ENCODE data around the gene CELF5. TPM values are rescaled to one million over a fixed set of nuclear protein-coding genes. Genes with fewer than 3 reads are reported as not detected.
"Not testable (repeated sequence)": the region's sequence is repeated elsewhere in the genome, so short reads cannot be mapped to it uniquely, and the experiment has no call there.

Gene CELF5
- total and polyA plus RNA-seq, 2 donors (not counting 1 experiment from before 2014, with no cell fraction given), result 0.15 TPM; not detected in 1

DNA sequence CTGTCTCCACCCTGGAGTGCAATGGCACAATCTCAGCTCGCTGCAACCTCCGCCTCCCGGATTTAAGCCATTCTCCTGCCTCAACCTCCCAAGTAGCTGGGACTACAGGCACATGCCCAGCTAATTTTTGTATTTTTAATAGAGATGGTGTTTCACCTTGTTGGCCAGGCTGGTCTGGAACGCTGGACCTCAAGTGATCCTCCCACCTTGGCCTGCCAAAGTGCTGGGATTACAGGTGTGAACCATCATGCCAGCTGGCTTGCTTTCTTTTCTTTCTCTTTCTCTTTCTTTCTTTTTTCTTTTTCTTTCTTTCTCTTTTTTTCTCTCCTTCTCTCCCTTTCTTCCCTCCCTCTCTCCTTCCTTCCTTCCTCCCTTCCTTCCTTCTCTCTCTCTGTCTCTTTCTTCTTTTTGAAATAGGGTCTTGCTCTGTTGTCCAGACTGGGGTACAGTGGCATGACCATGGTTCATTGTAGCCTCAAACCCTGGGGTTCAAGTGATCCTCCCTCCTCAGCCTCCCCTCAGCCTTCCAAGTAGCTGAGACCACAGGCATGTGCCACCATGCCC, 108.6 kb downstream of the CELF5 start:
- ChIA-PET CTCF (interaction anchor here (2.9 kb wide), 1 partner anchor 97 kb away, joined by 8 read pairs; no protein-coding TSS in a partner anchor), POLR2A (no interaction called here)
- Mint-ChIP-seq H3K27me3 (peaks cover 12% of the 10 kb centered on the region), H3K4me3 (no peak overlapping the region), H3K4me1 (no peaks in the 10 kb centered on the region), H3K27ac (no peak overlapping the region), H3K9me3 (ENCODE audit: insufficient read depth) (no peaks in the 10 kb centered on the region)
- H3K9ac ChIP-seq (ENCODE audit: low read length), result no peak overlapping the region
- ATAC-seq (ENCODE audit: low read depth) (no peak), DNase-seq (no peak)
- WGBS (ENCODE audit: insufficient coverage), result no CpG with 5 or more reads among the region's 4 CpGs
- H3K9me3 ChIP-seq (ENCODE audit: control extremely low read depth in 1 of 3, control insufficient read depth in 2 of 3, insufficient read depth in 1 of 3, low read length in 2 of 3), result peaks cover 0 to 4% (median 0%) of the 10 kb centered on the region in 3 donors
- no peak overlapping the region for H2AFZ ChIP-seq (ENCODE audit: insufficient read depth, low read depth, low read length, poor library complexity, severe bottlenecking)
- no peak overlapping the region for H3K27ac ChIP-seq (ENCODE audit: low read length in 2 of 2)
- TF ChIP-seq EZH2 (IDR thresholded peaks at IDR 0.05; ENCODE audit: borderline replicate concordance, insufficient read depth, low read depth, low read length, poor library complexity, severe bottlenecking), result no peak
- TF ChIP-seq, protein P1, sequence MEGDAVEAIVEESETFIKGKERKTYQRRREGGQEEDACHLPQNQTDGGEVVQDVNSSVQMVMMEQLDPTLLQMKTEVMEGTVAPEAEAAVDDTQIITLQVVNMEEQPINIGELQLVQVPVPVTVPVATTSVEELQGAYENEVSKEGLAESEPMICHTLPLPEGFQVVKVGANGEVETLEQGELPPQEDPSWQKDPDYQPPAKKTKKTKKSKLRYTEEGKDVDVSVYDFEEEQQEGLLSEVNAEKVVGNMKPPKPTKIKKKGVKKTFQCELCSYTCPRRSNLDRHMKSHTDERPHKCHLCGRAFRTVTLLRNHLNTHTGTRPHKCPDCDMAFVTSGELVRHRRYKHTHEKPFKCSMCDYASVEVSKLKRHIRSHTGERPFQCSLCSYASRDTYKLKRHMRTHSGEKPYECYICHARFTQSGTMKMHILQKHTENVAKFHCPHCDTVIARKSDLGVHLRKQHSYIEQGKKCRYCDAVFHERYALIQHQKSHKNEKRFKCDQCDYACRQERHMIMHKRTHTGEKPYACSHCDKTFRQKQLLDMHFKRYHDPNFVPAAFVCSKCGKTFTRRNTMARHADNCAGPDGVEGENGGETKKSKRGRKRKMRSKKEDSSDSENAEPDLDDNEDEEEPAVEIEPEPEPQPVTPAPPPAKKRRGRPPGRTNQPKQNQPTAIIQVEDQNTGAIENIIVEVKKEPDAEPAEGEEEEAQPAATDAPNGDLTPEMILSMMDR (IDR thresholded peaks at IDR 0.05), result no peak
- no peaks in the 10 kb centered on the region for H3K79me2 ChIP-seq (ENCODE audit: control insufficient read depth, insufficient read depth, low read length)
- no peaks in the 10 kb centered on the region for H4K20me1 ChIP-seq (ENCODE audit: control insufficient read depth, insufficient read depth, low read length, poor library complexity, severe bottlenecking)
- H3K4me3 ChIP-seq (ENCODE audit: control extremely low read depth in 1 of 5, extremely low read depth in 1 of 5, insufficient read depth in 1 of 5, low read depth in 2 of 5, low read length in 4 of 5), result no peak overlapping the region
- no peak overlapping the region for H3K4me2 ChIP-seq (replicated peaks; ENCODE audit: low read depth, low read length, poor library complexity, severe bottlenecking)
- H3K4me1 ChIP-seq (ENCODE audit: control insufficient read depth in 2 of 2, insufficient read depth in 2 of 2, low read length in 2 of 2), result no peaks in the 10 kb centered on the region
- intact Hi-C loops (cut with micrococcal nuclease), result no loop called here
- H3K36me3 ChIP-seq (replicated peaks in 1 of 2; ENCODE audit: control extremely low read depth in 1 of 2, control insufficient read depth in 1 of 2, extremely low read depth in 1 of 2, insufficient read depth in 2 of 2, low read length in 1 of 2), result no peaks in the 10 kb centered on the region
- H3K27me3 ChIP-seq (replicated peaks in 1 of 4; ENCODE audit: control extremely low read depth in 1 of 4, control insufficient read depth in 3 of 4, insufficient read depth in 4 of 4, low read length in 3 of 4), result peaks cover 0 to 23% (median 6%) of the 10 kb centered on the region in 4 experiments

DNA sequence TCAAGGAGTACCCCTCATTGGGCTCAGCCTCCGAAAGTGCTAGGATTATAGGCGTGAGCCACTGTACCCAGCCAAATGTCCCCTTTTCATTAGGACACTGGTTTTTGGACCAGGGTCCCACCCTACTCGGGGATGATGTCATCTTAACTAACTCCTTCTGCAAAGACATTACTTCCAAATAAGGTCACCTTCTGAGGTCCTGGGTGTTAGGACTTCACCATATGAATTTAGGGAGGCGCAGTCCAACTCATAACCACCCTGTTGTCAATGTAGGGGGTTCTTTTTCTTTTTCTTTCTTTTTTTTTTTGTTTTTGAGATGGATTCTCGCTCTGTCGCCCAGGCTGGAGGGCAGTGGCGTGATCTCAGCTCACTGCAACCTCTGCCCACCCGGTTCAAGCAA, 109.2 kb downstream of the CELF5 start:
- H3K9me3 Mint-ChIP-seq (ENCODE audit: insufficient read depth), result no peaks in the 10 kb centered on the region
- Histone ChIP-seq H2AFZ (ENCODE audit: insufficient read depth, low read depth, low read length, poor library complexity, severe bottlenecking) (no peak overlapping the region), H3K79me2 (ENCODE audit: control insufficient read depth, insufficient read depth, low read length) (no peaks in the 10 kb centered on the region), H3K36me3 (replicated peaks in 1 of 2; ENCODE audit: control extremely low read depth in 1 of 2, control insufficient read depth in 1 of 2, extremely low read depth in 1 of 2, insufficient read depth in 2 of 2, low read length in 1 of 2) (no peaks in the 10 kb centered on the region), H3K4me3 (ENCODE audit: control extremely low read depth in 1 of 5, extremely low read depth in 1 of 5, insufficient read depth in 1 of 5, low read depth in 2 of 5, low read length in 4 of 5) (no peak overlapping the region), H3K4me1 (ENCODE audit: control insufficient read depth in 2 of 2, insufficient read depth in 2 of 2, low read length in 2 of 2) (peaks cover 3 to 5% of the 10 kb centered on the region in 2 donors), H4K20me1 (ENCODE audit: control insufficient read depth, insufficient read depth, low read length, poor library complexity, severe bottlenecking) (no peaks in the 10 kb centered on the region), H3K9ac (ENCODE audit: low read length) (no peak overlapping the region), H3K4me2 (replicated peaks; ENCODE audit: low read depth, low read length, poor library complexity, severe bottlenecking) (no peak overlapping the region), H3K27ac (ENCODE audit: low read length in 2 of 2) (no peak overlapping the region), H3K27me3 (replicated peaks in 1 of 4; ENCODE audit: control extremely low read depth in 1 of 4, control insufficient read depth in 3 of 4, insufficient read depth in 4 of 4, low read length in 3 of 4) (peaks cover 0 to 26% (median 6%) of the 10 kb centered on the region in 4 experiments), H3K9me3 (ENCODE audit: control extremely low read depth in 1 of 3, control insufficient read depth in 2 of 3, insufficient read depth in 1 of 3, low read length in 2 of 3) (peaks cover 0 to 4% (median 0%) of the 10 kb centered on the region in 3 donors)
- peaks cover 8% of the 10 kb centered on the region for H3K27me3 Mint-ChIP-seq
- ATAC-seq (ENCODE audit: low read depth) (no peak), DNase-seq (no peak)
- TF ChIP-seq EZH2 (IDR thresholded peaks at IDR 0.05; ENCODE audit: borderline replicate concordance, insufficient read depth, low read depth, low read length, poor library complexity, severe bottlenecking), result no peak
- TF ChIP-seq, protein P1 (IDR thresholded peaks at IDR 0.05), result no peak
- 100% methylated on average over 1 of the region's 8 CpGs for WGBS (ENCODE audit: insufficient coverage)
- ChIA-PET CTCF (interaction anchor here (0.7 to 2.9 kb wide), 2 partner anchors 96 to 286 kb away, joined by 3 to 8 read pairs; no protein-coding TSS in a partner anchor), POLR2A (no interaction called here)
- peaks cover 2% of the 10 kb centered on the region for H3K4me1 Mint-ChIP-seq
- intact Hi-C loops (cut with micrococcal nuclease), result no loop called here
- no peak overlapping the region for H3K27ac Mint-ChIP-seq
- no peak overlapping the region for H3K4me3 Mint-ChIP-seq

DNA sequence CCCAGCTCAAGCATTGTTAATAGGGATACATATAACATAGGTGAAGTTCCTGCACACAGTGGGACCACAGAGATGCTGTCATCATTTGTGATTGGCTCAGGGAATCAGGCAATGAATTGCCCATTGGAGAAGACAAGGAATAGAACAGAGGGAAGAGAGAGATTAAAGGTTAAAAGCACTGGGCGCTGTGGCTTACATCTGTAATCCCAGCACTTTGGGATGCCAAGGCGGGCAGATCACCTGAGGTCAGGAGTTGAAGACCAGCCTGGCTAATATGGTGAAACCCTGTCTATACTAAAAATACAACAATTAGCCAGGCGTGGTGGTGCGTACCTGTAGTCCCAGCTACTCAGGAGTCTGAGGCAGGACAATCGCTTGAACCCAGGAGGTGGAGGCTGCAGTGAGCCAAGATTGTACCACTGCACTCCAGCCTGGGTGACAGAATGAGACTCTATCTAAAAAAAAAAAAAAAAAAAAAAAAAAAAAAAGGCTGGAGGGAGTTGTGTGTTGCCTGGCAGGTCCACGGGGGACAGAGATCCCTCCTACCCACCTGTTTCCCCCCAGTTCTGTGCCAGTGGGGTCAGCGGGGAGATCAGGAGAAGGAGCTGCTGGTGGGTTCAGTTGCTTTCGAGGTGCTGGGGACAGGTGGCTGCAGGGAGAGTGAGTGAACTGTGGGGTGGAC, 110.4 kb downstream of the CELF5 start:
- H3K27me3 Mint-ChIP-seq; H3K27ac Mint-ChIP-seq; H3K4me2 ChIP-seq (replicated peaks; ENCODE audit: low read depth, low read length, poor library complexity, severe bottlenecking); DNase-seq; H2AFZ ChIP-seq (ENCODE audit: insufficient read depth, low read depth, low read length, poor library complexity, severe bottlenecking); H3K27ac ChIP-seq (ENCODE audit: low read length in 2 of 2); H3K4me3 ChIP-seq (ENCODE audit: control extremely low read depth in 1 of 5, extremely low read depth in 1 of 5, insufficient read depth in 1 of 5, low read depth in 2 of 5, low read length in 4 of 5); ATAC-seq (ENCODE audit: low read depth); H3K79me2 ChIP-seq (ENCODE audit: control insufficient read depth, insufficient read depth, low read length); H3K9me3 Mint-ChIP-seq (ENCODE audit: insufficient read depth); H3K9ac ChIP-seq (ENCODE audit: low read length); H3K9me3 ChIP-seq (ENCODE audit: control extremely low read depth in 1 of 3, control insufficient read depth in 2 of 3, insufficient read depth in 1 of 3, low read length in 2 of 3); H3K4me1 ChIP-seq (ENCODE audit: control insufficient read depth in 2 of 2, insufficient read depth in 2 of 2, low read length in 2 of 2); H4K20me1 ChIP-seq (ENCODE audit: control insufficient read depth, insufficient read depth, low read length, poor library complexity, severe bottlenecking); POLR2A ChIA-PET; H3K4me3 Mint-ChIP-seq; H3K36me3 ChIP-seq (replicated peaks in 1 of 2; ENCODE audit: control extremely low read depth in 1 of 2, control insufficient read depth in 1 of 2, extremely low read depth in 1 of 2, insufficient read depth in 2 of 2, low read length in 1 of 2); H3K4me1 Mint-ChIP-seq; intact Hi-C loops (cut with micrococcal nuclease): not testable (repeated sequence)
- WGBS (ENCODE audit: insufficient coverage), result 90% methylated on average over 4 of the region's 8 CpGs
- CTCF ChIA-PET, result interaction anchor here (2.9 kb wide), 1 partner anchor 95 kb away, joined by 8 read pairs; no protein-coding TSS in a partner anchor
- H3K27me3 ChIP-seq (replicated peaks in 1 of 4; ENCODE audit: control extremely low read depth in 1 of 4, control insufficient read depth in 3 of 4, insufficient read depth in 4 of 4, low read length in 3 of 4), result peaks cover 0 to 29% (median 6%) of the 10 kb centered on the region in 4 experiments

Measured in B cell (primary cell).